Skin epidermis (tissue), 12 donors: ENCODE measurements around the gene CADM1.

Experiments used
- H3K27ac ChIP-seq, 21 experiments: fragments of 200-600 bp; sonication (generic) in 11 of 21; one replicate each; pipeline ENCODE4 v1.5.0; 2020; ENCODE audit warnings: mild to moderate bottlenecking in 3 of 21, inconsistent platforms in 2 of 21, moderate library complexity in 2 of 21
- H3K4me3 ChIP-seq, 7 experiments: fragments of 200-600 bp; sonication (generic) in 2 of 7; one replicate each; pipeline ENCODE4 v1.5.0; 2020; ENCODE audit warnings: inconsistent platforms in 2 of 7, mild to moderate bottlenecking in 2 of 7, moderate library complexity in 1 of 7

The CADM1 gene

GRCh38 chr11:115303929-115304531, 200.2 kb downstream of the CADM1 start:
- no peak overlapping the region for H3K27ac ChIP-seq
- H3K4me3 ChIP-seq: no peak overlapping the region

GRCh38 chr11:115302946-115303703, 201.1 kb downstream of the CADM1 start:
- Histone ChIP-seq H3K4me3 (no peak overlapping the region), H3K27ac (no peak overlapping the region)

GRCh38 chr11:115300660-115301428, 203.4 kb downstream of the CADM1 start:
- no peak overlapping the region for H3K27ac ChIP-seq
- H3K4me3 ChIP-seq: no peak overlapping the region

- no peak overlapping the region for H3K27ac ChIP-seq
- no peak overlapping the region for H3K4me3 ChIP-seq
These were observed 205.8 kb downstream of the CADM1 start for GRCh38 chr11:115298300-115299012.

- H3K4me3 ChIP-seq: no peak overlapping the region
- no peak overlapping the region for H3K27ac ChIP-seq
These were observed 206.9 kb downstream of the CADM1 start for GRCh38 chr11:115297330-115297729.

- no peak overlapping the region for H3K27ac ChIP-seq
- H3K4me3 ChIP-seq: no peak overlapping the region
These were observed 212.9 kb downstream of the CADM1 start for GRCh38 chr11:115291325-115291724.

- H3K4me3 ChIP-seq: no peak overlapping the region
These were observed 213.3 kb downstream of the CADM1 start for GRCh38 chr11:115290893-115291292.

GRCh38 chr11:115290479-115290878, 213.7 kb downstream of the CADM1 start:
- H3K4me3 ChIP-seq: no peak overlapping the region
- H3K27ac ChIP-seq: no peak overlapping the region

More at GRCh38 chr11:115290893-115291292, 213.3 kb downstream of the CADM1 start:
- H3K27ac ChIP-seq: no peak overlapping the region

GRCh38 chr11:115287266-115287665, 216.9 kb downstream of the CADM1 start:
- no peak overlapping the region for H3K4me3 ChIP-seq
- no peak overlapping the region for H3K27ac ChIP-seq

GRCh38 chr11:115286614-115287013, 217.6 kb downstream of the CADM1 start:
- no peak overlapping the region for H3K4me3 ChIP-seq
- no peak overlapping the region for H3K27ac ChIP-seq

GRCh38 chr11:115284773-115285172, 219.4 kb downstream of the CADM1 start:
- no peak overlapping the region for H3K27ac ChIP-seq
- no peak overlapping the region for H3K4me3 ChIP-seq

GRCh38 chr11:115282923-115283322, 221.3 kb downstream of the CADM1 start:
- H3K4me3 ChIP-seq: no peak overlapping the region
- H3K27ac ChIP-seq: no peak overlapping the region

- H3K27ac ChIP-seq: no peak overlapping the region
- H3K4me3 ChIP-seq: no peak overlapping the region
These were observed 223.4 kb downstream of the CADM1 start for GRCh38 chr11:115280775-115281174.

GRCh38 chr11:115279813-115280761, 224.1 kb downstream of the CADM1 start:
- H3K27ac ChIP-seq: no peak overlapping the region
- H3K4me3 ChIP-seq: no peak overlapping the region

- H3K4me3 ChIP-seq: no peak overlapping the region
- no peak overlapping the region for H3K27ac ChIP-seq
These were observed 227.4 kb downstream of the CADM1 start for GRCh38 chr11:115276799-115277198.

GRCh38 chr11:115276191-115276590, 228.0 kb downstream of the CADM1 start:
- Histone ChIP-seq H3K27ac (no peak overlapping the region), H3K4me3 (no peak overlapping the region)

GRCh38 chr11:115275045-115275444, 229.2 kb downstream of the CADM1 start:
- Histone ChIP-seq H3K4me3 (no peak overlapping the region), H3K27ac (no peak overlapping the region)

GRCh38 chr11:115272925-115273324, 231.3 kb downstream of the CADM1 start:
- Histone ChIP-seq H3K4me3 (no peak overlapping the region), H3K27ac (no peak overlapping the region)

GRCh38 chr11:115271643-115272042, 232.6 kb downstream of the CADM1 start:
- H3K4me3 ChIP-seq: no peak overlapping the region
- no peak overlapping the region for H3K27ac ChIP-seq
